ENCODE results near the gene ASGR1.

ASGR1 gene

GRCh38 chr17:7216242-7217112 lies 37.3 kb upstream of the ASGR1 start:
- peak in 1 of 58 donors; percentile 12 for DNase-seq

GRCh38 chr17:7215652-7216180 lies 36.5 kb upstream of the ASGR1 start:
- peak in 1 of 58 donors; percentile 32 for DNase-seq

GRCh38 chr17:7215136-7215638 lies 36.0 kb upstream of the ASGR1 start:
- DNase-seq = peak in 1 of 58 donors; percentile 93

GRCh38 chr17:7214300-7215135 lies 35.3 kb upstream of the ASGR1 start:
- peak; percentile 75 to 99 (median 96) for DNase-seq

- DNase-seq = peak in 47 of 58 donors; percentile 43 to 93 (median 77)
Observed at GRCh38 chr17:7213895-7214299, 34.7 kb upstream of the ASGR1 start.

- no peak for DNase-seq
Observed at GRCh38 chr17:7211491-7212273, 32.5 kb upstream of the ASGR1 start.

- no peak for DNase-seq
Observed at GRCh38 chr17:7208754-7209460, 29.7 kb upstream of the ASGR1 start.

GRCh38 chr17:7208027-7208571 lies 28.9 kb upstream of the ASGR1 start:
- DNase-seq = no peak

GRCh38 chr17:7207120-7208001 lies 28.2 kb upstream of the ASGR1 start:
- DNase-seq = peak in 2 of 58 donors; percentile 27 to 50

GRCh38 chr17:7205561-7205960 lies 26.4 kb upstream of the ASGR1 start:
- DNase-seq = no peak

GRCh38 chr17:7204828-7205461 lies 25.8 kb upstream of the ASGR1 start:
- DNase-seq = peak; percentile 36 to 91 (median 82)

- DNase-seq = peak in 20 of 58 donors; percentile 17 to 71 (median 43)
Observed at GRCh38 chr17:7204336-7204735, 25.2 kb upstream of the ASGR1 start.

GRCh38 chr17:7203391-7203790 lies 24.2 kb upstream of the ASGR1 start:
- no peak for DNase-seq

- no peak for DNase-seq
Observed at GRCh38 chr17:7196651-7197401, 17.7 kb upstream of the ASGR1 start.

GRCh38 chr17:7195971-7196370 lies 16.8 kb upstream of the ASGR1 start:
- DNase-seq = no peak

GRCh38 chr17:7192271-7192937 lies 13.2 kb upstream of the ASGR1 start:
- peak in 1 of 58 donors; percentile 3 for DNase-seq

Data from anterior cingulate cortex (tissue), 58 donors.